H9 (cell line): ENCODE measurements around the gene BYSL. TPM values are rescaled to one million over a fixed set of nuclear protein-coding genes. Genes with fewer than 3 reads are reported as not detected.

Experiments used
- DNase-seq: peaks from one replicate; pipeline ENCODE4 v3.0.0-alpha.2; 2017
- H2AFZ ChIP-seq: one replicate; pipeline ENCODE4 v1.6.1; 2013; ENCODE audit warnings: mild to moderate bottlenecking, low read length, control low read depth, moderate library complexity
- H2AK5ac ChIP-seq: 2 replicates; pipeline ENCODE4 v1.6.1; 2013; ENCODE audit warnings: low read length, control low read depth, mixed read lengths; ENCODE audit not compliant: insufficient read length
- H2BK120ac ChIP-seq: one replicate; pipeline ENCODE4 v1.6.1; 2013; ENCODE audit warnings: low read depth, mild to moderate bottlenecking, low read length, control low read depth, inconsistent platforms; ENCODE audit not compliant: poor library complexity, severe bottlenecking
- H2BK12ac ChIP-seq: 2 replicates; pipeline ENCODE4 v1.6.1; 2013; ENCODE audit warnings: low read length, control low read depth, mixed read lengths, low read depth; ENCODE audit not compliant: insufficient read length
- H2BK15ac ChIP-seq: 2 replicates; pipeline ENCODE4 v1.6.1; 2013; ENCODE audit warnings: low read depth, low read length, control low read depth
- H2BK20ac ChIP-seq: one replicate; pipeline ENCODE4 v1.6.1; 2013; ENCODE audit warnings: low read depth, mild to moderate bottlenecking, low read length, control low read depth, inconsistent platforms; ENCODE audit not compliant: poor library complexity, severe bottlenecking
- H2BK5ac ChIP-seq: 2 replicates; pipeline ENCODE4 v1.6.1; 2013; ENCODE audit warnings: low read length, control low read depth, mixed read lengths; ENCODE audit not compliant: insufficient read length
- H3K14ac ChIP-seq: 2 replicates; pipeline ENCODE4 v1.6.1; 2013; ENCODE audit warnings: low read length, control low read depth; ENCODE audit not compliant: insufficient read depth
- H3K18ac ChIP-seq: 2 replicates; pipeline ENCODE4 v1.6.1; 2013; ENCODE audit warnings: low read depth, mild to moderate bottlenecking, mixed read lengths, low read length, control low read depth; ENCODE audit not compliant: insufficient read length
- H3K23ac ChIP-seq: 2 replicates; pipeline ENCODE4 v1.6.1; 2013; ENCODE audit warnings: low read length, control low read depth, mixed read lengths, low read depth; ENCODE audit not compliant: insufficient read length
- H3K23me2 ChIP-seq: 2 replicates; pipeline ENCODE4 v1.6.1; 2013; ENCODE audit warnings: low read depth, mild to moderate bottlenecking, mixed read lengths, low read length, control low read depth; ENCODE audit not compliant: insufficient read length, poor library complexity, severe bottlenecking
- H3K27ac ChIP-seq: 2 replicates; pipeline ENCODE4 v1.5.1; 2013; ENCODE audit warnings: low read length, control low read depth, mixed read lengths, low read depth; ENCODE audit not compliant: insufficient read length
- H3K27me3 ChIP-seq: 2 replicates; pipeline ENCODE4 v1.6.1; 2013; ENCODE audit warnings: low read length, control low read depth, inconsistent platforms; ENCODE audit not compliant: insufficient read depth
- H3K4ac ChIP-seq: 2 replicates; pipeline ENCODE4 v1.6.1; 2013; ENCODE audit warnings: low read depth, mild to moderate bottlenecking, control low read depth, inconsistent platforms, low read length, moderate library complexity
- H3K4me1 ChIP-seq: 2 replicates; pipeline ENCODE4 v1.6.1; 2013; ENCODE audit warnings: low read length, control low read depth, inconsistent platforms; ENCODE audit not compliant: insufficient read depth
- H3K4me2 ChIP-seq: 2 replicates; pipeline ENCODE4 v1.6.1; 2013; ENCODE audit warnings: low read length, control low read depth, mixed read lengths; ENCODE audit not compliant: insufficient read length, insufficient read depth
- H3K56ac ChIP-seq: 2 replicates; pipeline ENCODE4 v1.6.1; 2013; ENCODE audit warnings: low read depth, mild to moderate bottlenecking, mixed read lengths, low read length, control low read depth; ENCODE audit not compliant: insufficient read length
- H3K79me1 ChIP-seq: 2 replicates; pipeline ENCODE4 v1.6.1; 2013; ENCODE audit warnings: low read depth, mild to moderate bottlenecking, moderate library complexity, low read length, control low read depth, inconsistent platforms; ENCODE audit not compliant: insufficient read depth, poor library complexity, severe bottlenecking
- H3K79me2 ChIP-seq: 2 replicates; pipeline ENCODE4 v1.6.1; 2013; ENCODE audit warnings: low read length, control low read depth, inconsistent platforms; ENCODE audit not compliant: insufficient read depth
- H3K9ac ChIP-seq: 2 replicates; pipeline ENCODE4 v1.6.1; 2013; ENCODE audit warnings: low read length, control low read depth, mixed read lengths; ENCODE audit not compliant: insufficient read length; ENCODE audit errors: extremely low read depth
- H3K9me3 ChIP-seq: one replicate; pipeline ENCODE4 v1.6.1; 2013; ENCODE audit warnings: low read depth, low read length, inconsistent platforms; ENCODE audit not compliant: control insufficient read depth
- H3T11ph ChIP-seq: one replicate; pipeline ENCODE4 v1.6.1; 2013; ENCODE audit warnings: mild to moderate bottlenecking, low read length, control low read depth, inconsistent platforms
- H4K20me1 ChIP-seq: one replicate; pipeline ENCODE4 v1.6.1; 2013; ENCODE audit not compliant: control insufficient read depth, insufficient read length, insufficient read depth
- H4K5ac ChIP-seq: 2 replicates; pipeline ENCODE4 v1.6.1; 2013; ENCODE audit warnings: low read depth, mild to moderate bottlenecking, mixed read lengths, low read length, control low read depth; ENCODE audit not compliant: insufficient read length
- H4K8ac ChIP-seq: replicated peaks from 2 replicates; pipeline ENCODE4 v1.6.1; 2013; ENCODE audit warnings: low read length, control low read depth, mixed read lengths, low read depth; ENCODE audit not compliant: insufficient read length
- H4K91ac ChIP-seq: 2 replicates; pipeline ENCODE4 v1.6.1; 2013; ENCODE audit warnings: low read depth, mild to moderate bottlenecking, moderate library complexity, mixed read lengths, low read length, control low read depth; ENCODE audit not compliant: insufficient read length
- H3K27ac Mint-ChIP-seq, 3 experiments: 2 replicates in 2 of 3; 3 replicates in 1 of 3; pipeline ENCODE4 v1.8.0; 2020 to 2021; ENCODE audit warnings: mixed read lengths in 3 of 3, mild to moderate bottlenecking in 1 of 3, moderate library complexity in 1 of 3
- H3K27me3 Mint-ChIP-seq: 2 replicates; pipeline ENCODE4 v1.8.0; 2021; ENCODE audit warnings: low read depth, mild to moderate bottlenecking, moderate library complexity, mixed read lengths
- H3K36me3 Mint-ChIP-seq, 3 experiments: 2 replicates in 2 of 3; 3 replicates in 1 of 3; pipeline ENCODE4 v1.8.0; 2020 to 2021; ENCODE audit warnings: low read depth in 3 of 3, mixed read lengths in 3 of 3; ENCODE audit not compliant: insufficient read depth in 1 of 3
- H3K4me1 Mint-ChIP-seq, 2 experiments: 2 replicates each; pipeline ENCODE4 v1.8.0; 2020; ENCODE audit warnings: mixed read lengths in 2 of 2
- H3K4me3 Mint-ChIP-seq, 2 experiments: 2 replicates in 1 of 2; 3 replicates in 1 of 2; pipeline ENCODE4 v1.8.0; 2020 to 2021; ENCODE audit warnings: mild to moderate bottlenecking in 2 of 2, mixed read lengths in 2 of 2, moderate library complexity in 1 of 2
- H3K9me3 Mint-ChIP-seq, 2 experiments: 2 replicates in 1 of 2; 3 replicates in 1 of 2; pipeline ENCODE4 v1.8.0; 2020; ENCODE audit warnings: mild to moderate bottlenecking in 2 of 2, mixed read lengths in 2 of 2, moderate library complexity in 1 of 2
- WGBS: extraction: QIAGEN DNeasy Blood & Tissue Kit; methylation state at CpG from one replicate; pipeline ENCODE4 v1.1.7; 2013; ENCODE audit warnings: missing lambda C conversion rate, low lambda C conversion rate, mixed read lengths; ENCODE audit not compliant: insufficient read length; ENCODE audit errors: extremely low coverage; 5-methylcytosine and 5-hydroxymethylcytosine counted together
- total RNA-seq: library from RNA; stranded (reverse); gene quantifications from 2 replicates; pipeline ENCODE4 v1.2.1, GENCODE V29; 2021
- TF ChIP-seq, protein P1 (sequence below): fragments of 200-600 bp; sonication (generic); conservative IDR thresholded peaks from 3 replicates; pipeline ENCODE4 v1.8.0; 2021; ENCODE audit warnings: antibody characterized with exemption, mild to moderate bottlenecking

BYSL gene
- total RNA-seq, 1 experiment from 2014 or later = 71.1 TPM

DNA sequence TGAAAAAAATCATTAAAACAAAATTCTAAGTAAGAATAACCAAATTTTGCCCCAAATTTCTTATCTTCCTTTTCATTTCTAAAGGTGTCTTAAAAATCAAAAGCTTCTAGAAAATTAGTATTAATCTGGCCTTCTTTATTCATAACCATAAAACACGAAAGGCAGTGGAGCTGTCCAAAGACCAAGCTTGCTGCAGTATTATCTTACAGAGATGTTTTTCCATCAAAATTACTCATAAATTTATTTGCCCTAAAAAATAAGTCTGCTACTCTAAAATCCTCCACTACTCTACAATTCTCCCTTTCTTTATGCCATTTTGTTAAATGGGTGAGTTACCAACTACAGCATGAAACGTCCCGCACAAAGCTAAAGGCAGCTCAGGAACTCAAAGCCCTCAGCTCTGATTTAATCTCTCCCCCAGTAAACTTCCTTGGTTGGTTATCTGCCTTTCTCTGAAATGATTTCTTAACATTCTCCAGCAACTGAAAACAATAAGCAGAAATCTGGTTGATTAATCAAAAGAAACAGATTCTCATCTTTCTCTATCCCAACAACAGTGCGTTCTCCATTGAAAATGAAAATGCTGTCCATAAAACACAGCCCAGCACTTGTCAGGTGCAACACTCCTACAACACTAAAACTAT, 28.3 kb upstream of the BYSL start:
- H3K23ac ChIP-seq = no peak overlapping the region
- H2BK15ac ChIP-seq = no peak overlapping the region
- TF ChIP-seq, protein P1, sequence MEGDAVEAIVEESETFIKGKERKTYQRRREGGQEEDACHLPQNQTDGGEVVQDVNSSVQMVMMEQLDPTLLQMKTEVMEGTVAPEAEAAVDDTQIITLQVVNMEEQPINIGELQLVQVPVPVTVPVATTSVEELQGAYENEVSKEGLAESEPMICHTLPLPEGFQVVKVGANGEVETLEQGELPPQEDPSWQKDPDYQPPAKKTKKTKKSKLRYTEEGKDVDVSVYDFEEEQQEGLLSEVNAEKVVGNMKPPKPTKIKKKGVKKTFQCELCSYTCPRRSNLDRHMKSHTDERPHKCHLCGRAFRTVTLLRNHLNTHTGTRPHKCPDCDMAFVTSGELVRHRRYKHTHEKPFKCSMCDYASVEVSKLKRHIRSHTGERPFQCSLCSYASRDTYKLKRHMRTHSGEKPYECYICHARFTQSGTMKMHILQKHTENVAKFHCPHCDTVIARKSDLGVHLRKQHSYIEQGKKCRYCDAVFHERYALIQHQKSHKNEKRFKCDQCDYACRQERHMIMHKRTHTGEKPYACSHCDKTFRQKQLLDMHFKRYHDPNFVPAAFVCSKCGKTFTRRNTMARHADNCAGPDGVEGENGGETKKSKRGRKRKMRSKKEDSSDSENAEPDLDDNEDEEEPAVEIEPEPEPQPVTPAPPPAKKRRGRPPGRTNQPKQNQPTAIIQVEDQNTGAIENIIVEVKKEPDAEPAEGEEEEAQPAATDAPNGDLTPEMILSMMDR = no peak
- H3K9ac ChIP-seq = peak overlapping the region; percentile 81
- H3K27me3 ChIP-seq = no peaks in the 10 kb centered on the region
- H2BK12ac ChIP-seq = no peak overlapping the region
- H3K23me2 ChIP-seq = peaks cover 15% of the 10 kb centered on the region
- H3K14ac ChIP-seq = no peak overlapping the region
- no peak for DNase-seq
- H3K9me3 Mint-ChIP-seq = no peaks in the 10 kb centered on the region
- H3K4me3 Mint-ChIP-seq = no peak overlapping the region
- no peak overlapping the region for H3T11ph ChIP-seq
- peak overlapping the region; percentile 15 for H2BK20ac ChIP-seq
- no peak overlapping the region for H2AK5ac ChIP-seq
- no CpG with 5 or more reads among the region's 4 CpGs for WGBS
- H3K27me3 Mint-ChIP-seq = no peaks in the 10 kb centered on the region
- no peak overlapping the region for H3K56ac ChIP-seq
- no peak overlapping the region for H2AFZ ChIP-seq
- H4K91ac ChIP-seq = no peak overlapping the region
- H3K36me3 Mint-ChIP-seq = peaks cover 0 to 5% (median 0%) of the 10 kb centered on the region in 3 experiments; a peak in 1 of 7 replicates
- no peak overlapping the region for H3K18ac ChIP-seq
- no peaks in the 10 kb centered on the region for H3K79me1 ChIP-seq
- H3K27ac Mint-ChIP-seq = no peak overlapping the region
- H3K4ac ChIP-seq = no peak overlapping the region
- no peaks in the 10 kb centered on the region; the same call in 1 of the 2 replicates for H3K79me2 ChIP-seq
- H3K27ac ChIP-seq = no peak overlapping the region
- no peaks in the 10 kb centered on the region for H4K20me1 ChIP-seq
- H4K8ac ChIP-seq = no peak overlapping the region
- H3K4me2 ChIP-seq = peak overlapping the region; percentile 97
- peaks cover 15 to 18% of the 10 kb centered on the region in 2 experiments for H3K4me1 Mint-ChIP-seq
- no peaks in the 10 kb centered on the region for H3K9me3 ChIP-seq
- peaks cover 9% of the 10 kb centered on the region; the same call in 1 of the 2 replicates for H3K4me1 ChIP-seq
- no peak overlapping the region for H2BK120ac ChIP-seq
- no peak overlapping the region for H2BK5ac ChIP-seq
- no peak overlapping the region for H4K5ac ChIP-seq
